GM19025 (cell line): ENCODE data around the gene EPHA4.

ENCODE experiments used
- ATAC-seq: cut with Tn5 transposase; IDR thresholded peaks from one replicate; pipeline ENCODE4 v1.9.1; 2021; ENCODE audit warnings: mild to moderate bottlenecking, low read depth, moderate library complexity; ENCODE audit not compliant: unreplicated experiment

EPHA4 gene

GRCh38 chr2:221482666-221483455, 89.2 kb downstream of the EPHA4 start:
- ATAC-seq: no peak

GRCh38 chr2:221480821-221481220, 91.3 kb downstream of the EPHA4 start:
- ATAC-seq: no peak

GRCh38 chr2:221480163-221480562, 91.9 kb downstream of the EPHA4 start:
- ATAC-seq: no peak

DNA sequence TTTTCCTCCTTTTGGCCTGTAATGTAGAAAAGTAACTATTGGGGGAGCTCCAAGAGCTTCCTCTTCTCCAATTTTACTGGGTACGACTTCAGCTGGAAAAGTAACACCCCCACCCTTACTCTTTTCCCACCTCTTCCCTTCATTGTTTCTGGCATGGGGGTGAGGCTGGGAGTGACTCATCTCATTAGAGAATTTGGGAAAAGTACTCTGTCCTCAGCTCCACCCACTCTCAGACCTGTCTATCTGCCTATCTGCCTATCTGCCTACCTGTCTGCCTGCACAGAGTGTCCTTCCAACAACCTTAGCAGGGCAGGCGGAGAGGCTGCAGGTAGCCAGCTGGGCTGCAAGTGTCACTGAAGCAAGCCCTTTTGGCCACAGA, 93.6 kb downstream of the EPHA4 start:
- ATAC-seq: no peak

DNA sequence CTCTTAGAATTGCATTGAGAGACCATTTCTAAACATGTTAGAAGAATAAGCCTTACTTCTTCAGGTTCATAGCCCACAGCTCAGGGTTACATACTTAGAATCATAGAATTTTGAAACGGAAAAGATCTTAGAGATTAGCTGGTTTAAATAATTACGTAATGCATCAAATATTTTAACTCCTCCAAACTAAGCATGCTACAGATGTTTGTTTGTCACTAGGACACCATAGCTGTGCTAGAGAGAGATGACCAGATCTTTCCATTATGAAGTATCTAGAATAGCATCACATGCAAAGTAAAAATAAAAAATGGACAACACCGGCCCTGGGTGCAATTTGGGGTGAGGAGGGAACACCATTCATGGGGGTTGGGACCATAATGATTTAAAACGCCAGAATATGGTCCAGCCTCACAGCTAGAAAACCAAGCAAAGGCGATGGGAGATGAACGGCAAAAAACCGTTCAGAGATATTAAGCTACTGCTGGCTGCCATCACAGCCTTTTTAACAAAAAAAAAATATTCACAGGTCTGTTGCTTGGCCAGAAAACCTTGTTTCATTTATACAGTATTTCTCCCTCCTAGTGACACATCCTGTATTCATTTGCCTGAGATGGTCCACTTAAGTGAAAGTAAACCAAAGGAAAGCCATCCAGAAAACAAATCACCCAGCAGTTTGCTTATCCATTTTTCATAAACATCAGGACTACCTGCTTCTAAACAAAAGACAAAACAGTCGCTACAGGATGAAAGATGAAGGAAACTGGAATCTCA, 94.2 kb downstream of the EPHA4 start:
- no peak for ATAC-seq

GRCh38 chr2:221476195-221476594, 95.9 kb downstream of the EPHA4 start:
- no peak for ATAC-seq

DNA sequence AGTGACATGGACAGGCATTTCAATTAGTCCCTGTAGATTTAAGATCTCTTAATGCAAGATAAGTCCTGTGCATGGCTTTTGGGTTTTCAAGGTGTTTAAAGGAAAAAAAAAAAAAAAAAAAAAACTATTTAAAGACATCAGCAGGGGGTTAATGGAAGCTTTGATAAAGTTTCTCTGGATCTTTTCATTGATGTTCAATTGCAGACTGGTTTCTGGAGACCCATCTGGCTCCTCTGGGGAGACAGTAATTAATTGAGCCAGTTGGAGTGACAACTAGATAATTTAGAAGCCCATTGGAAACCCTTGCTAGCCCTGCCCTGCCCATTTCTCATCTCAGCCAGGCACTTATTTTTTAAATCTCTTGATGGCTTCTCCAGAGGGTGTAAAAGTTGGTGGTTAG, 98.7 kb downstream of the EPHA4 start:
- no peak for ATAC-seq

GRCh38 chr2:221468317-221468716, 103.8 kb downstream of the EPHA4 start:
- ATAC-seq: no peak

GRCh38 chr2:221467610-221468009, 104.5 kb downstream of the EPHA4 start:
- no peak for ATAC-seq

DNA sequence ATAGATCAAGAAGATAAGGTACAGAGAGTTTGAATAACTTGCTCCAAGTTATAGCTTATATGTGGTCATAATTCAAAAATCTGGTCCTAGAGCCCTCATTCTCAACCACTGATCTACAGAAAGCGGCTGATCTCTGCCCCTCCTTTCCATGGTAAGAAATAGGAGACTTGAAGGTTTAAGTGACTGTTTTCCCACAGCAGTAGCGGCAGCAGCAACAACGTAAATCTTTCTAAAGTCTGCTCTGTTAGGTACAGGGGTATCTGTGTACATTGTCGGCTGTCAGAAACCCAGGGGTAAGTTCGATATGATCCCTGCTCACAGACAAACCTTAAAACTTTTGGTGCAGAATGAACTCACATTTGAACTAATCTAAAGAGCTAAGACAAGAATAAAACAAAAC, 105.4 kb downstream of the EPHA4 start:
- ATAC-seq: no peak

- ATAC-seq: peak; percentile 60
Observed at GRCh38 chr2:221465776-221466175, 106.3 kb downstream of the EPHA4 start.

- ATAC-seq: no peak
Observed at GRCh38 chr2:221464971-221465370, 107.1 kb downstream of the EPHA4 start.

- no peak for ATAC-seq
Observed at GRCh38 chr2:221463241-221463896, 108.7 kb downstream of the EPHA4 start.

- no peak for ATAC-seq
Observed at GRCh38 chr2:221461901-221462300, 110.2 kb downstream of the EPHA4 start.

GRCh38 chr2:221460136-221460535, 112.0 kb downstream of the EPHA4 start:
- ATAC-seq: no peak

- ATAC-seq: no peak
Observed at GRCh38 chr2:221458578-221458977, 113.5 kb downstream of the EPHA4 start.

- ATAC-seq: no peak
Observed at GRCh38 chr2:221455214-221455613, 116.9 kb downstream of the EPHA4 start.

- no peak for ATAC-seq
Observed at GRCh38 chr2:221454459-221455105, 117.5 kb downstream of the EPHA4 start.

GRCh38 chr2:221451862-221452788, 120.0 kb downstream of the EPHA4 start:
- no peak for ATAC-seq

GRCh38 chr2:221450280-221450679, 121.8 kb downstream of the EPHA4 start:
- no peak for ATAC-seq
